Cardiac fibroblast (primary cell): ENCODE data around the gene AIMP1.

Experiments
- DNase-seq, 2 donors: peaks; one replicate each; pipeline versions ENCODE4 v3.0.0 to v3.0.0-alpha.2; 2010; ENCODE audit warnings: low read depth in 2 of 2
- H3K4me3 ChIP-seq, 2 donors: replicated peaks in 1 of 2; 1 replicate in 1 of 2; 2 replicates in 1 of 2; pipeline ENCODE4 v1.5.1; 2011; ENCODE audit warnings: low read depth in 2 of 2, low read length in 2 of 2, mild to moderate bottlenecking in 2 of 2, moderate library complexity in 1 of 2
- CTCF ChIP-seq: IDR thresholded peaks from one replicate; pipeline ENCODE4 v1.5.1; 2011; ENCODE audit warnings: low read depth, mild to moderate bottlenecking, low read length, inconsistent platforms

The AIMP1 gene

GRCh38 chr4:106333186-106333585 lies 16.8 kb downstream of the AIMP1 start:
- H3K4me3 ChIP-seq, result no peak overlapping the region
- DNase-seq, result peak in 1 of 2 donors; percentile 11
- no peak for TF ChIP-seq CTCF

GRCh38 chr4:106334741-106335470 lies 18.6 kb downstream of the AIMP1 start:
- H3K4me3 ChIP-seq, result no peak overlapping the region
- no peak for DNase-seq
- TF ChIP-seq CTCF, result no peak

DNA sequence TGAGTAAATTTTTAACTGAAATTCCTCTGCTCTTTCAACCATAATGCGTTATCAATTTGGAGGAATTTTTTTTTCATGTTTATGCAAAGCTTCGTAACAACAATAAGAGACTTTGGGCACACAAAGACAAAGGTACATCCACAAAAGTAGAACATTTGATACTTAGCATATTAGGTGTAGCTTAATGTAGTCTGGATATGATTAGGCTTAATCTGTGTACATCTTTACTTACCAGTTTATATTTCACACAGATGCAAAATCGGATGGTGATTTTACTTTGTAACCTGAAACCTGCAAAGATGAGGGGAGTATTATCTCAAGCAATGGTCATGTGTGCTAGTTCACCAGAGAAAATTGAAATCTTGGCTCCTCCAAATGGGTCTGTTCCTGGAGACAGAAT lies 20.3 kb downstream of the AIMP1 start:
- no peak for TF ChIP-seq CTCF
- H3K4me3 ChIP-seq, result no peak overlapping the region
- no peak for DNase-seq

GRCh38 chr4:106337916-106338315 lies 21.6 kb downstream of the AIMP1 start:
- TF ChIP-seq CTCF, result no peak
- no peak for DNase-seq

DNA sequence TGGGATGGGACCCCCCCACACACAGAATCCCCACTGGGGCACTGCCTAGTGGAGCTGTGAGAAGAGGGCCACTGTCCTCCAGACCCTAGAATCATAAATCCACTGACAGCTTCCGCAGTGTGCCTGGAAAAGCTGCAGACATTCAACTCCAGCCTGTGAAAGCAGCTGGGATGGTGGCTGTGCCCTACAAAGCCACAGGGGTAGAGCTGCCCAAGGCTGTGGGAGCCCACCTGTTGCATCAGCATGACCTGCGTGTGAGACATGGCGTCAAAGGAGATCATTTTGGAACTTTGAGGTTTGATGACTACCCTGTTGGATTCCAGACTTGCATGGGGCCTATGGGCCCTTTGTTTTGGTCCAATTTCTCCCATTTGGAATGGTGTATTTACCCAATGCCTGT lies 22.3 kb downstream of the AIMP1 start:
- DNase-seq, result no peak
- no peak for TF ChIP-seq CTCF
- no peak overlapping the region for H3K4me3 ChIP-seq

More at GRCh38 chr4:106337916-106338315, 21.6 kb downstream of the AIMP1 start:
- H3K4me3 ChIP-seq, result no peak overlapping the region

DNA sequence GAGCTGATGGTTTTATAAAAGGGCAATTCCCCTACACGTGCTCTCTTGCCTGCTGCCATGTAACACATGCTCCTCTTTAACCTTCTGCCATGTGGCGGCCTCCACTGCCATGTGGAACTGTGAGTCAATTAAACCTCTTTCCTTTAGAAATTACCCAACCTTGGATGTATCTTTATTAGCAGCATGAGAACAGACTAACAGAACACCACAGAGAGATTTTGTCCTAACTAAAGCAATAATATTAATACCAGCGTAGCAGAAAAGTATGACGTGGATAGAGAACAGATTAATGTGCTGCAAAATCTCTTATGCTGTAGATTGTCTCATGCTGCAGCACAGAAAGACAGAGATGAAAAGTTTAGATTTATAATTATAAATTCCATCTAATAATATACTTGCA lies 23.1 kb downstream of the AIMP1 start:
- DNase-seq, result no peak
- no peak overlapping the region for H3K4me3 ChIP-seq
- no peak for TF ChIP-seq CTCF

DNA sequence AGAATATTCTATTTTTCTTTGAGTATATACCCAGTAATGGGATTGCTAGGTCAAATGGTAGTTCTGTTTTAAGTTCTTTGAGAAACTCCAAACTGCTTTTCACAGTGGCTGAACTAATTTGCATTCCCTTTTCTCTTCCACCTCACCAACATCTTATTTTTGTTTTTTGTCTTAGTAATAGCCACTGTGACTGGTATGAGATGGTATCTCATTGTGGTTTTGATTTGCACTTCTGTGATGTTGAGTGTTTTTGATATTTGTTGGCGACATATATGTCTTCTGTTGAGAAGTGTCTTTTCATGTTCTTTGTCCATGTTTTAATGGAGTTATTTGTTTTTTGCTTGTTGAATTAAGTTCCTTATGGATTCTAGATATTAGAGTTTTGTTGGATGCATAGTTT lies 24.4 kb downstream of the AIMP1 start:
- TF ChIP-seq CTCF, result no peak
- no peak overlapping the region for H3K4me3 ChIP-seq
- no peak for DNase-seq
